HG02870 (cell line): Measurements from ENCODE around the gene EZH1.

ENCODE experiments used
- ATAC-seq: cut with Tn5 transposase; IDR thresholded peaks from one replicate; pipeline ENCODE4 v1.9.1; 2021; ENCODE audit warnings: mild to moderate bottlenecking, moderate library complexity; ENCODE audit not compliant: unreplicated experiment

The EZH1 gene

GRCh38 chr17:42744806-42745617, at the start of gene EZH1:
EZH1 (minus strand) TSS chr17:42745040; CDS start chr17:42728941, 16,099 bp downstream.
- peak; percentile 47 for ATAC-seq

- ATAC-seq = no peak
Observed at GRCh38 chr17:42792545-42792944, 47.7 kb upstream of the EZH1 start.

- no peak for ATAC-seq
Observed at GRCh38 chr17:42791948-42792347, 47.1 kb upstream of the EZH1 start.

GRCh38 chr17:42787266-42787665, 42.4 kb upstream of the EZH1 start:
- ATAC-seq = no peak

GRCh38 chr17:42784811-42785592, 40.2 kb upstream of the EZH1 start:
- no peak for ATAC-seq

- ATAC-seq = no peak
Observed at GRCh38 chr17:42784409-42784808, 39.6 kb upstream of the EZH1 start.

- no peak for ATAC-seq
Observed at GRCh38 chr17:42783791-42784138, 38.9 kb upstream of the EZH1 start.

- ATAC-seq = no peak
Observed at GRCh38 chr17:42783062-42783790, 38.4 kb upstream of the EZH1 start.

GRCh38 chr17:42782166-42783061, 37.6 kb upstream of the EZH1 start:
- ATAC-seq = no peak

GRCh38 chr17:42781639-42782165, 36.9 kb upstream of the EZH1 start:
- no peak for ATAC-seq

GRCh38 chr17:42780851-42781638, 36.2 kb upstream of the EZH1 start:
- ATAC-seq = no peak

GRCh38 chr17:42779936-42780850, 35.4 kb upstream of the EZH1 start, which contains the start of gene WNK4:
WNK4 (plus strand) TSS chr17:42780610; CDS start chr17:42780699, 89 bp downstream.
- no peak for ATAC-seq

- ATAC-seq = no peak
Observed at GRCh38 chr17:42779304-42779935, 34.6 kb upstream of the EZH1 start.

- no peak for ATAC-seq
Observed at GRCh38 chr17:42778570-42778969, 33.7 kb upstream of the EZH1 start.

- no peak for ATAC-seq
Observed at GRCh38 chr17:42775534-42776098, 30.8 kb upstream of the EZH1 start.

- ATAC-seq = no peak
Observed at GRCh38 chr17:42774066-42774745, 29.4 kb upstream of the EZH1 start.
